ENCODE measurements around the gene EXOC2. TPM values are rescaled to one million over a fixed set of nuclear protein-coding genes. Genes with fewer than 3 reads are reported as not detected.

Gene EXOC2
- total RNA-seq, 3 donors from 2014 or later (not counting 1 experiment from before 2014, with no cell fraction given), result 22.1 to 30.8 (median 26.5) TPM

DNA sequence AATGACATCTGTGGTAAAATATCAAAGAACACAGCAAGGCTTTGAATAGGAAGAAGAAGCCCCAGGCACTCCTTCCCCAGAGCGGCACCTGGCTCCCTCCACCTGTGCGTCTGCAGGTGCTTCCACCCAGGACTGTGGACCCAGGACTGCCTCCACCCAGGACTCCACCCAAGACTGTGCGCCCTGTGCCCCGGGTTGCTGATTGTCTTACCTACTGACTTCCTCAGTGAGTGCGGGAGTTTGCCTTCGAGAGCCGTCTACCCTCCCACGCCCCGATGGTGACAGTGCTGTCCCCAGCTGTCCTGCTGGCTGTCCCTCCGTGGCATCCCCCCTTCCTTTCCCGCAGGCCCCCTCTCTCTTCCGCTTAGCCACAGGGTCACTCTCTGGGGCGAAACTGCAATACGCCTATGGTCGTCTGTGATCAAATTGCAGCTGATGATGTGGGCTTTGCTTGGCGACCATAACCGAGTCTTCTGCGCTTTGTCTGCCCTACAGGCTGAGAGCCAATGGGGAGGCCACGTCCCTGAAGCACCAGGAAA is 249.2 kb downstream of the EXOC2 start:
- Mint-ChIP-seq H3K27ac (no peak overlapping the region), H3K4me1 (peaks cover 23 to 27% of the 10 kb centered on the region in 2 donors), H3K4me3 (no peak overlapping the region), H3K36me3 (no peaks in the 10 kb centered on the region), H3K9me3 (no peaks in the 10 kb centered on the region), H3K27me3 (ENCODE audit: low read depth in 2 of 2) (no peaks in the 10 kb centered on the region)
- Histone ChIP-seq H3K4me3 (ENCODE audit: low read length) (no peak overlapping the region), H3K36me3 (ENCODE audit: control insufficient read depth, insufficient read depth, low read length) (no peaks in the 10 kb centered on the region), H3K27me3 (ENCODE audit: control insufficient read depth, insufficient read depth, low read length) (no peaks in the 10 kb centered on the region), H3K4me1 (ENCODE audit: control insufficient read depth, insufficient read depth, low read length) (peaks cover 34% of the 10 kb centered on the region), H3K9me3 (ENCODE audit: control insufficient read depth, insufficient read depth, low read length) (no peaks in the 10 kb centered on the region), H3K27ac (ENCODE audit: low read length) (no peak overlapping the region)
- TF ChIP-seq, protein P1, sequence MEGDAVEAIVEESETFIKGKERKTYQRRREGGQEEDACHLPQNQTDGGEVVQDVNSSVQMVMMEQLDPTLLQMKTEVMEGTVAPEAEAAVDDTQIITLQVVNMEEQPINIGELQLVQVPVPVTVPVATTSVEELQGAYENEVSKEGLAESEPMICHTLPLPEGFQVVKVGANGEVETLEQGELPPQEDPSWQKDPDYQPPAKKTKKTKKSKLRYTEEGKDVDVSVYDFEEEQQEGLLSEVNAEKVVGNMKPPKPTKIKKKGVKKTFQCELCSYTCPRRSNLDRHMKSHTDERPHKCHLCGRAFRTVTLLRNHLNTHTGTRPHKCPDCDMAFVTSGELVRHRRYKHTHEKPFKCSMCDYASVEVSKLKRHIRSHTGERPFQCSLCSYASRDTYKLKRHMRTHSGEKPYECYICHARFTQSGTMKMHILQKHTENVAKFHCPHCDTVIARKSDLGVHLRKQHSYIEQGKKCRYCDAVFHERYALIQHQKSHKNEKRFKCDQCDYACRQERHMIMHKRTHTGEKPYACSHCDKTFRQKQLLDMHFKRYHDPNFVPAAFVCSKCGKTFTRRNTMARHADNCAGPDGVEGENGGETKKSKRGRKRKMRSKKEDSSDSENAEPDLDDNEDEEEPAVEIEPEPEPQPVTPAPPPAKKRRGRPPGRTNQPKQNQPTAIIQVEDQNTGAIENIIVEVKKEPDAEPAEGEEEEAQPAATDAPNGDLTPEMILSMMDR (IDR thresholded peaks at IDR 0.05), result no peak
- intact Hi-C loops (cut with micrococcal nuclease), result no loop called here
- no peak for DNase-seq
- ATAC-seq, result no peak
- 90% methylated on average over 19 of the region's 19 CpGs for WGBS (ENCODE audit: insufficient coverage)

DNA sequence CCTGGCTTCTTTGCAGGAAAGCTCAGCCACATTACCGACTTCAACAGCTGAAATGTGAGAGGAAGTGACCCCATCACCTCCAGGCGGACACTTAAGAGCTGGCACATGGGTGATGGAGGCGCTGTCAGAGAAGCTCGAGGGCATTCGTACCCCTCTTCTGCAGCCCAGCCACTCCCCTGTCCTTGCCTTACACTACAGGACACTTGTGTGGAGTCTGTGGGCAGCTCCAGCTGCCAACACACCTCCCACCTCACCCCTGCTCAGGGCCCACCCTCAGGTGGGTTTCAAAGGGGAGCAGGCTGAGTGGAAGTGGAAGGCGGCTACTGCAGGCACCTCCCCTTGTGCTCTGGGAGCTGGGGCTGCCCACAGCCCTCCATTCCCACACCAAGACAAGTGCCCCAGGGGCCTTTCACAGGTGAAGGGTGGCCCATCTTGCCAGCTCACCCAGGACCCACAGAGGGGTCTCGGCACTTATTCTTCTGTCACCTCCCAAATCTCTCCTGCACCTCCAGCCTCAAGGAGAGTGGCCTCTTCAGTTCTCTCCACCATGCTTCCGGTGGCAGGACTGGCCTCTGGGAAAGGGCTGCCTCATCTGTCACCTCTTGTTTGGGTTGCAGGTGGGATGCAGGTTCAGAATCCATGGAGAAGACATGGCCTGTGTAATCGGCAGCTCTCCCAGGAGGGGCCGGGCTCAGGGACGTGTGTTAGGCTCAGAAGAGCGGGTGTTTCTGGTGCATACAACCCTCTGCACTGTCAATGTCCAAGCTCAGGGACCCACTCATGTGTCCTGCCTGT is 251.6 kb downstream of the EXOC2 start:
- Histone ChIP-seq H3K9me3 (ENCODE audit: control insufficient read depth, insufficient read depth, low read length) (no peaks in the 10 kb centered on the region), H3K27me3 (ENCODE audit: control insufficient read depth, insufficient read depth, low read length) (no peaks in the 10 kb centered on the region), H3K27ac (ENCODE audit: low read length) (no peak overlapping the region), H3K4me1 (ENCODE audit: control insufficient read depth, insufficient read depth, low read length) (peaks cover 17% of the 10 kb centered on the region), H3K36me3 (ENCODE audit: control insufficient read depth, insufficient read depth, low read length) (no peaks in the 10 kb centered on the region), H3K4me3 (ENCODE audit: low read length) (no peak overlapping the region)
- WGBS (ENCODE audit: insufficient coverage), result 96% methylated on average over 12 of the region's 12 CpGs
- H3K4me1 Mint-ChIP-seq, result peaks cover 17 to 19% of the 10 kb centered on the region in 2 donors
- no peaks in the 10 kb centered on the region for H3K27me3 Mint-ChIP-seq (ENCODE audit: low read depth in 2 of 2)
- H3K9me3 Mint-ChIP-seq, result no peaks in the 10 kb centered on the region
- intact Hi-C loops (cut with micrococcal nuclease), result no loop called here
- H3K27ac Mint-ChIP-seq, result no peak overlapping the region
- H3K36me3 Mint-ChIP-seq, result no peaks in the 10 kb centered on the region
- ATAC-seq, result no peak
- TF ChIP-seq, protein P1 (IDR thresholded peaks at IDR 0.05), result no peak
- no peak overlapping the region for H3K4me3 Mint-ChIP-seq
- DNase-seq, result no peak

DNA sequence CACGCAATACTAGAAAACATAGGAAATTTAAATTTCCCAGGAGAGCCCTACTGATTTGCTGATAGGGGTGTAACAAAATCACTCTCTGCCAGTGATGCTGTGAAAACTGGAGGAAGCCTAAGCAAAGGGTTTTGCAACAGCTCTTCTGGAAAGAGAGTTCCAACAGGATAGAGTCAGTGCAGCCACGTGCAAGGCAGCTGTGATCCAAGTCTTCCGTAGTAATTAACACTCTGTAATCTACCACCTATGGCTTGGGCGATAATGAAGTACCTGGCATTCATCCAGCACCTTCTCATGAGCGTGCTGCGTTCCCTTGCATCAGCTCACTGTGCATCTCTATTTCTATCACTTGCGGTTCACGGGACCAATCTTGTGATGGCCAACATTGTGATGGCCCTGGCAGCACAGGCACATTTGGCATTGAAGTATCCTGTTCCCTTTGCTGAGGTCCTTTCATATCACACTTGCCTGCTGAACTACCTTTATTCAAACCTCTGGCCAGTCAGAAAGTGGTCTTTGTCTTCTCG is 253.2 kb downstream of the EXOC2 start:
- DNase-seq (no peak), ATAC-seq (no peak)
- H3K36me3 Mint-ChIP-seq, result no peaks in the 10 kb centered on the region
- TF ChIP-seq, protein P1 (IDR thresholded peaks at IDR 0.05), result no peak
- no peaks in the 10 kb centered on the region for H3K9me3 Mint-ChIP-seq
- H3K4me1 ChIP-seq (ENCODE audit: control insufficient read depth, insufficient read depth, low read length), result peaks cover 9% of the 10 kb centered on the region
- no peak overlapping the region for H3K27ac ChIP-seq (ENCODE audit: low read length)
- peaks cover 8 to 9% of the 10 kb centered on the region in 2 donors for H3K4me1 Mint-ChIP-seq
- intact Hi-C loops (cut with micrococcal nuclease), result no loop called here
- H3K4me3 ChIP-seq (ENCODE audit: low read length), result no peak overlapping the region
- H3K27ac Mint-ChIP-seq, result no peak overlapping the region
- H3K4me3 Mint-ChIP-seq, result no peak overlapping the region
- 93% methylated on average over 9 of the region's 9 CpGs for WGBS (ENCODE audit: insufficient coverage)
- H3K27me3 Mint-ChIP-seq (ENCODE audit: low read depth in 2 of 2), result no peaks in the 10 kb centered on the region
- H3K27me3 ChIP-seq (ENCODE audit: control insufficient read depth, insufficient read depth, low read length), result no peaks in the 10 kb centered on the region
- no peaks in the 10 kb centered on the region for H3K9me3 ChIP-seq (ENCODE audit: control insufficient read depth, insufficient read depth, low read length)
- no peaks in the 10 kb centered on the region for H3K36me3 ChIP-seq (ENCODE audit: control insufficient read depth, insufficient read depth, low read length)

All from natural killer cell (primary cell).